Spinal cord (tissue), 10 donors: ENCODE measurements around the gene GPRC5D. TPM values are rescaled to one million over a fixed set of nuclear protein-coding genes. Genes with fewer than 3 reads are reported as not detected.

Experiments used
- DNase-seq, 6 donors: peaks; one replicate each; pipeline versions ENCODE4 v3.0.0 to v3.0.0-alpha.2; 2013 to 2015; ENCODE audit warnings: low spot score in 6 of 6, low read depth in 4 of 6
- H3K27ac ChIP-seq: one replicate; pipeline ENCODE4 v1.5.1; 2013; ENCODE audit warnings: low read depth, low read length, control low read depth
- H3K27me3 ChIP-seq: one replicate; pipeline ENCODE4 v1.6.1; 2013; ENCODE audit warnings: low read length; ENCODE audit not compliant: control insufficient read depth, insufficient read depth
- H3K36me3 ChIP-seq: one replicate; pipeline ENCODE4 v1.6.1; 2013; ENCODE audit warnings: low read length; ENCODE audit not compliant: control insufficient read depth, insufficient read depth
- H3K4me1 ChIP-seq: one replicate; pipeline ENCODE4 v1.6.1; 2013; ENCODE audit warnings: low read length; ENCODE audit not compliant: control insufficient read depth, insufficient read depth
- H3K4me3 ChIP-seq: one replicate; pipeline ENCODE4 v1.5.1; 2013; ENCODE audit warnings: low read depth, low read length, control low read depth
- H3K9me3 ChIP-seq: one replicate; pipeline ENCODE4 v1.6.1; 2013; ENCODE audit warnings: low read length; ENCODE audit not compliant: control insufficient read depth, insufficient read depth
- WGBS: methylation state at CpG from one replicate; pipeline ENCODE4 v1.1.5; 2013; ENCODE audit warnings: missing lambda C conversion rate; ENCODE audit not compliant: insufficient coverage; 5-methylcytosine and 5-hydroxymethylcytosine counted together
- polyA plus RNA-seq, 2 donors: library from polyadenylated mRNA; unstranded; fragments of 120-200 nt; gene quantifications; one replicate each; pipeline ENCODE4 v1.2.1, GENCODE V29; 2013; ENCODE audit not compliant: insufficient read length in 2 of 2
- small RNA-seq: library from RNA; depleted of rRNA; stranded (forward); fragments of <200 nt; gene quantifications from one replicate; pipeline ENCODE3, GENCODE V24; 2014; ENCODE audit warnings: low replicate concordance
- total RNA-seq, 2 donors: library from RNA; depleted of rRNA in 1 of 2; stranded (reverse); fragments of 120-200 nt in 1 of 2; fragments of >200 nt in 1 of 2; gene quantifications; one replicate each; pipeline versions ENCODE4 v1.2.3 to v1.2.4, GENCODE V29; 2013 to 2014
- donor health status: healthy.

The GPRC5D gene
- total and polyA plus RNA-seq, 4 donors = 0.53 to 0.65 TPM; not detected in 2

DNA sequence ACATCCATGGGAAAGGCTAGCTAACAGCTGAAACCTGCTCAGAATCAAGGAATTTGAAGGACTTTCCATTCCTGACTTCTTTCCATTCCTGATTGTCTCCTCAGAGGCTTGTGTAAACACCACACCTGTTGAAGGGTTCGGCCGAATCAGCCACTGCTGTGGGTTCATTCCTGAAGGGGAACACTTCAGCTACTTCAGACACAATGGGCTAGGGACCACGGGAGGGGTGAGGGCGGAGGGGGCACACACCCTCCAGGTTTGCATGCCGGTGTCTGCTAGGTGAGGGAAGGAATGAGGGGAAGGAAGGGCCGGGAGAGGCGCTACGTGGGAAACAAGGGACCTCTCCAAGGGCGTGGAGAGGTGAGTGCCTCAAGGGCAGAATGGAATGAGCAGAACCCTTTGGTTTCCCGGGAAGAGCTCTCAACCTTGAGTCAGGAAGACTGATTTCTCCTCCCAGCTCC is 59.3 kb downstream of the GPRC5D start:
- no peak for DNase-seq
- Histone ChIP-seq H3K27ac (no peak overlapping the region), H3K9me3 (no peaks in the 10 kb centered on the region), H3K4me3 (no peak overlapping the region), H3K4me1 (peaks cover 20% of the 10 kb centered on the region), H3K27me3 (peaks cover 25% of the 10 kb centered on the region), H3K36me3 (no peaks in the 10 kb centered on the region)
- 57% methylated on average over 9 of the region's 10 CpGs for WGBS

DNA sequence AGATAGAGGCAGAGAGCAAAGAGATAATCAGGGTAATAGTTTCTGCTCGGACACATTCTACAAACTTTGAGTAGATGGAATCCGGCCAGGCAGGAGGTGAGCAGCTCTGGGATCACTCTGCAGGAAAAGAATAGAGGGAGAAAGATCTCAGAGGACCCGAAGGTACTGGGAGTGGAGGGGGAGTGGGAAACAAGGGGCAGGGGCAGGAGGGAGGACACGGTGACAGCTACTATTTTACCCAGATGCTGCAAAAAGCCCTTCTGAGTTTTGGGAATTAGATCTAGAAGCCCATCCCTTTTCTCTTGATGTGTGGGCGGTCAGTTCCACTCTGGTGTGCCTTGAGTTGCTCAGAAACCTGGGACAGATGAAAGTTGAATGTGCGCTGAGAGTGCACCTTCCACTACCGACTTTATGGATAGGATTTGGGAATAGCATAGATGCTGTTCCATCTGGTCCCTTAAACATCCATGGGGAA is 60.1 kb downstream of the GPRC5D start:
- peak in 1 of 6 donors; percentile 26 for DNase-seq
- Histone ChIP-seq H3K9me3 (no peaks in the 10 kb centered on the region), H3K36me3 (no peaks in the 10 kb centered on the region), H3K27me3 (peaks cover 25% of the 10 kb centered on the region), H3K27ac (peak overlapping the region; percentile 81), H3K4me3 (peak overlapping the region; percentile 59), H3K4me1 (peaks cover 20% of the 10 kb centered on the region)
- WGBS = 23% methylated on average over 5 of the region's 7 CpGs

DNA sequence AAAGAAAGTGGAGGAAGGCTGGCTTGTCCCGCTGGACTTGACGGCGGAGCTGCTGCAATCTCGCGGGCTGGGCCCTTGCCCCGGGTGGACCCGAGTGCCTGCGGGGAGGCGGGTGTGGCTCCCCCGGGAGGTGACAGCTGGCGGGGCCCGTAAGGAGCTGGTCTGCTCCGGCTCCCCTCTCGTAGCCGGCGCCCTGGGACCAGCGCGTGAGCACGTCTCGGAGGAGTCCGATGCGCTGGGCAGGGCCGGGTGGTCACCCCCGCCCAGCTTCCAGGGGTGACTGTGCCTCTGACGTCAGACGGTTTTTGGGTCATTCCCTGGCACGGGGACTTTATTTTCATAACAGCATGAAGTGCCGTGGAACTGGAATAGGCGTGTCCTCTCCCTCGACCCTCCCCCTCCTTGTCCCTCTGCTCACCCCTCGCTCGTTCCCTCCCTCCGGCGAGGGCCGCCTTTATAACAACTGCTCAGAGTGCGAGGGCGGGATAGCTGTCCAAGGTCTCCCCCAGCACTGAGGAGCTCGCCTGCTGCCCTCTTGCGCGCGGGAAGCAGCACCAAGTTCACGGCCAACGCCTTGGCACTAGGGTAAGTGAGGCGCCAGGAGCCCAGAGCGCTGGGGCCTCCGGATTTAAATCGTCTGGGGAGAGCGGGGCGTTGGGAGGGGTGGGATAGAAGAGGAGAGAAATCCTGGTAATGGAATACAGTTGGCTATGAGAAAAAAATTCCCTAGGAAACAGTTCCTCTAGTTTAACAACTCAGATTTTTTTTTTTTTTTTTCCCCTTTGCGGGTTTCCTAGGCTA is 60.7 kb downstream of the GPRC5D start, which contains the start of gene GPRC5A:
Gene GPRC5A (plus strand): TSS at position 483 of the 801 bp plus-strand sequence. CDS start 16,688 bp downstream, outside the sequence.
- H3K27me3 ChIP-seq = peaks cover 25% of the 10 kb centered on the region
- no peaks in the 10 kb centered on the region for H3K9me3 ChIP-seq
- no peaks in the 10 kb centered on the region for H3K36me3 ChIP-seq
- peaks cover 20% of the 10 kb centered on the region for H3K4me1 ChIP-seq
- peak in 3 of 6 donors; percentile 36 to 85 (median 44) for DNase-seq
- peak within 1 kb of the TSS; percentile 81 for H3K27ac ChIP-seq
- peak within 1 kb of the TSS; percentile 59 for H3K4me3 ChIP-seq
- under 1% methylated on average over 43 of the region's 50 CpGs for WGBS

Small RNA genes lying within 50 kb of the gene (small RNA-seq; reads per million reads assigned to genes)
- gene RF00604 = 1.5 reads per million, percentile 87 among the genes with 10 or more reads in this experiment

Other genes with a start within 250 kb of the GPRC5D start
- gene CDKN1B, start 234.8 kb downstream of the GPRC5D start, total RNA-seq = 10 to 100 TPM; 63.2 to 90.6 TPM
- gene CDKN1B, start 234.8 kb downstream of the GPRC5D start, polyA plus RNA-seq = 10 to 100 TPM; 85.7 to 90.5 TPM
- gene APOLD1, start 166.5 kb downstream of the GPRC5D start, total RNA-seq = 10 to 100 TPM; 36.1 to 76.2 TPM
- 10 to 100 TPM; 13.1 to 17.0 TPM for gene APOLD1, start 166.5 kb downstream of the GPRC5D start, polyA plus RNA-seq
- 10 to 100 TPM; 56.3 to 66.3 TPM for gene DDX47, start 138.8 kb downstream of the GPRC5D start, total RNA-seq
- 10 to 100 TPM; 54.1 to 54.9 TPM for gene DDX47, start 138.8 kb downstream of the GPRC5D start, polyA plus RNA-seq
- gene GPRC5A, start 60.6 kb downstream of the GPRC5D start, total RNA-seq = 1 to 10 TPM; 4.1 to 4.3 TPM
- gene GPRC5A, start 60.6 kb downstream of the GPRC5D start, polyA plus RNA-seq = 1 to 10 TPM in 1 of 2 donors, under 1 TPM in 1; 0.89 to 5.2 TPM
- 10 to 100 TPM; 16.8 to 17.1 TPM for gene HEBP1, start 48.1 kb upstream of the GPRC5D start, total RNA-seq
- 10 to 100 TPM; 32.4 to 39.4 TPM for gene HEBP1, start 48.1 kb upstream of the GPRC5D start, polyA plus RNA-seq
- gene FAM234B, start 92.2 kb upstream of the GPRC5D start, total RNA-seq = 10 to 100 TPM; 17.2 to 43.7 TPM
- gene FAM234B, start 92.2 kb upstream of the GPRC5D start, polyA plus RNA-seq = 10 to 100 TPM; 36.6 to 36.7 TPM
- gene GSG1, start 151.5 kb upstream of the GPRC5D start, total RNA-seq = under 1 TPM in 1 of 2 donors, not detected in 1; 0.59 TPM
- gene GSG1, start 151.5 kb upstream of the GPRC5D start, polyA plus RNA-seq = under 1 TPM; 0.77 to 0.78 TPM
- gene EMP1, start 244.6 kb upstream of the GPRC5D start, total RNA-seq = 10 to 100 TPM; 59.5 to 77.4 TPM
- 10 to 100 TPM; 57.7 to 91.6 TPM for gene EMP1, start 244.6 kb upstream of the GPRC5D start, polyA plus RNA-seq